ENCODE results near the gene KIF12. TPM values are rescaled to one million over a fixed set of nuclear protein-coding genes. Genes with fewer than 3 reads are reported as not detected.

The KIF12 gene
- total and polyA plus RNA-seq, 2 donors (not counting 1 experiment from before 2014, with no cell fraction given), result not detected

DNA sequence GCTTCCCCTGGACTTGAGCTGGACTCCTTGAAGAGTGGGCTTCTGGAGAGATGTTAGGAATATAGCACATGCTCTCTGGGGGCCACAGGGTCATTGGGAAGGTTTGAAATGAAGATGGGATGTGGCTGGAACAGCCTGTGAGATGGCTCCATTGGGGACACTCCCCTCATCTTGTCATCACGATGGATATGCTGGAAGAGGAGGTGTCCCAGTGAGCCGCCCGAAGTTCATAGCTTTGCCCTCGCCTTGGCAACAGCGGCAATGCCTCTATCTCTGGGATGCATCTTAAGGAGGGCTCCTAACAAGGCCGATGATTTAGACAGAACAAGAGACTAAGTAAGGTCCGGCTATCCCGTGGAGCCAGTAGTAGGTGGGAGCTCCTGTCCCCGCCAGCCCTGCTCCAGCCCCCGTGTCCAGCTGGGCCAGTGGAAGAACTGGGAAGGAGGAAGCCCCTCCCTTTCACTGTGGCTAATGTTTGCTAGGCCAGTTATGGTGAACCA, 44.9 kb downstream of the KIF12 start:
- H3K9me3 Mint-ChIP-seq (ENCODE audit: insufficient read depth), result no peaks in the 10 kb centered on the region
- no peak for TF ChIP-seq EZH2 (IDR thresholded peaks at IDR 0.05; ENCODE audit: borderline replicate concordance, insufficient read depth, low read depth, low read length, poor library complexity, severe bottlenecking)
- TF ChIP-seq, protein P1, sequence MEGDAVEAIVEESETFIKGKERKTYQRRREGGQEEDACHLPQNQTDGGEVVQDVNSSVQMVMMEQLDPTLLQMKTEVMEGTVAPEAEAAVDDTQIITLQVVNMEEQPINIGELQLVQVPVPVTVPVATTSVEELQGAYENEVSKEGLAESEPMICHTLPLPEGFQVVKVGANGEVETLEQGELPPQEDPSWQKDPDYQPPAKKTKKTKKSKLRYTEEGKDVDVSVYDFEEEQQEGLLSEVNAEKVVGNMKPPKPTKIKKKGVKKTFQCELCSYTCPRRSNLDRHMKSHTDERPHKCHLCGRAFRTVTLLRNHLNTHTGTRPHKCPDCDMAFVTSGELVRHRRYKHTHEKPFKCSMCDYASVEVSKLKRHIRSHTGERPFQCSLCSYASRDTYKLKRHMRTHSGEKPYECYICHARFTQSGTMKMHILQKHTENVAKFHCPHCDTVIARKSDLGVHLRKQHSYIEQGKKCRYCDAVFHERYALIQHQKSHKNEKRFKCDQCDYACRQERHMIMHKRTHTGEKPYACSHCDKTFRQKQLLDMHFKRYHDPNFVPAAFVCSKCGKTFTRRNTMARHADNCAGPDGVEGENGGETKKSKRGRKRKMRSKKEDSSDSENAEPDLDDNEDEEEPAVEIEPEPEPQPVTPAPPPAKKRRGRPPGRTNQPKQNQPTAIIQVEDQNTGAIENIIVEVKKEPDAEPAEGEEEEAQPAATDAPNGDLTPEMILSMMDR (IDR thresholded peaks at IDR 0.05), result no peak
- Histone ChIP-seq H3K27ac (ENCODE audit: low read length in 2 of 2) (no peak overlapping the region), H3K27me3 (replicated peaks in 1 of 4; ENCODE audit: control extremely low read depth in 1 of 4, control insufficient read depth in 3 of 4, insufficient read depth in 4 of 4, low read length in 3 of 4) (no peaks in the 10 kb centered on the region), H3K36me3 (replicated peaks in 1 of 2; ENCODE audit: control extremely low read depth in 1 of 2, control insufficient read depth in 1 of 2, extremely low read depth in 1 of 2, insufficient read depth in 2 of 2, low read length in 1 of 2) (no peaks in the 10 kb centered on the region), H3K9ac (ENCODE audit: low read length) (no peak overlapping the region), H3K9me3 (ENCODE audit: control extremely low read depth in 1 of 3, control insufficient read depth in 2 of 3, insufficient read depth in 1 of 3, low read length in 2 of 3) (peaks cover 0 to 6% (median 0%) of the 10 kb centered on the region in 3 donors), H3K4me1 (ENCODE audit: control insufficient read depth in 2 of 2, insufficient read depth in 2 of 2, low read length in 2 of 2) (no peaks in the 10 kb centered on the region), H3K4me2 (replicated peaks; ENCODE audit: low read depth, low read length, poor library complexity, severe bottlenecking) (no peak overlapping the region), H4K20me1 (ENCODE audit: control insufficient read depth, insufficient read depth, low read length, poor library complexity, severe bottlenecking) (no peaks in the 10 kb centered on the region), H2AFZ (ENCODE audit: insufficient read depth, low read depth, low read length, poor library complexity, severe bottlenecking) (no peak overlapping the region), H3K4me3 (ENCODE audit: control extremely low read depth in 1 of 5, extremely low read depth in 1 of 5, insufficient read depth in 1 of 5, low read depth in 2 of 5, low read length in 4 of 5) (no peak overlapping the region), H3K79me2 (ENCODE audit: control insufficient read depth, insufficient read depth, low read length) (no peaks in the 10 kb centered on the region)
- intact Hi-C loops (cut with micrococcal nuclease), result no loop called here
- peaks cover 5% of the 10 kb centered on the region for H3K4me1 Mint-ChIP-seq
- ATAC-seq (ENCODE audit: low read depth), result no peak
- ChIA-PET POLR2A (no interaction called here), CTCF (no interaction called here)
- H3K4me3 Mint-ChIP-seq, result no peak overlapping the region
- no peaks in the 10 kb centered on the region for H3K27me3 Mint-ChIP-seq
- WGBS (ENCODE audit: insufficient coverage), result 73% methylated on average over 9 of the region's 10 CpGs
- H3K27ac Mint-ChIP-seq, result no peak overlapping the region
- DNase-seq, result no peak

DNA sequence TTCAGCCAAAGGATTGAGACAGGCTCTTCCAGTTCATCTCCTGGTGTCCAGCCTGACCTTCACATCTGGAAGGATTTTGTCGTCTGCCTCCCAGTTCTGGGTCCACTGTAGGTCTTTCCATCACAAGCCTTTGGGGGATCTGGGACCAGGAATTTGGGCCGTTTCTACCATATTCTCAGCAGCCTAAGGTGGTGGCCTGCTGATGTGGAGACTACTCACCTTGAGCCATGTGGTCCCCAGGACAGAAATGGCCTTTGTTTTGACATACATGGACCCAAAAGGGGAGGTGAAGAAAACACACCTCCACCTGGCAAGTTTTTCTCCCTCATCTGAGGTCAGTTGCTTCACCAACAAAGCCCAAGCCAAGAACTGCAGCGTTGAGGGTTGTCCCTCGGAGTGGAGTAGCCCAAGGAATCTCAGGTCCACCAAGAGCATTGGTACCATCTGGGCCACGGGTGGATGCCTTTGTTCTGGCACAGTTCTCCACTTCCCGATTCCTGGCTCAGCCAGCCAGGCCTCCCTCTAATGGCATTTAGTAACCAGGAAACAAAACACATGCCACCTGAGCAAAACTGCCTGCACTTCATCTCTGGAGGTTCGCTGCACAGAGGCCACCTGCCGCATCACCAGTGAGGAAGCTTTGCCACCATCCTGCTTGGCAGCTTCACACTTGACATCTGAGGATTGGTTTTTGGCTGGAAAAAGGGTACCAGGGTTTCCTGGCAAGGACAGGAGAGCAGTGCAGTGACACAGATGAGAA, 45.7 kb downstream of the KIF12 start:
- no peaks in the 10 kb centered on the region for H3K4me1 ChIP-seq (ENCODE audit: control insufficient read depth in 2 of 2, insufficient read depth in 2 of 2, low read length in 2 of 2)
- no peak overlapping the region for H3K9ac ChIP-seq (ENCODE audit: low read length)
- ChIA-PET CTCF (no interaction called here), POLR2A (no interaction called here)
- Mint-ChIP-seq H3K4me3 (no peak overlapping the region), H3K4me1 (peaks cover 4% of the 10 kb centered on the region), H3K9me3 (ENCODE audit: insufficient read depth) (no peaks in the 10 kb centered on the region), H3K27ac (no peak overlapping the region), H3K27me3 (peaks cover under 1% of the 10 kb centered on the region)
- WGBS (ENCODE audit: insufficient coverage), result 88% methylated on average over 7 of the region's 8 CpGs
- no peak overlapping the region for H3K4me2 ChIP-seq (replicated peaks; ENCODE audit: low read depth, low read length, poor library complexity, severe bottlenecking)
- DNase-seq, result no peak
- TF ChIP-seq, protein P1 (IDR thresholded peaks at IDR 0.05), result no peak
- no peak for TF ChIP-seq EZH2 (IDR thresholded peaks at IDR 0.05; ENCODE audit: borderline replicate concordance, insufficient read depth, low read depth, low read length, poor library complexity, severe bottlenecking)
- no peak overlapping the region for H3K27ac ChIP-seq (ENCODE audit: low read length in 2 of 2)
- intact Hi-C loops (cut with micrococcal nuclease), result no loop called here
- H3K27me3 ChIP-seq (replicated peaks in 1 of 4; ENCODE audit: control extremely low read depth in 1 of 4, control insufficient read depth in 3 of 4, insufficient read depth in 4 of 4, low read length in 3 of 4), result no peaks in the 10 kb centered on the region
- no peak overlapping the region for H2AFZ ChIP-seq (ENCODE audit: insufficient read depth, low read depth, low read length, poor library complexity, severe bottlenecking)
- no peaks in the 10 kb centered on the region for H3K36me3 ChIP-seq (replicated peaks in 1 of 2; ENCODE audit: control extremely low read depth in 1 of 2, control insufficient read depth in 1 of 2, extremely low read depth in 1 of 2, insufficient read depth in 2 of 2, low read length in 1 of 2)
- no peaks in the 10 kb centered on the region for H3K79me2 ChIP-seq (ENCODE audit: control insufficient read depth, insufficient read depth, low read length)
- no peaks in the 10 kb centered on the region for H4K20me1 ChIP-seq (ENCODE audit: control insufficient read depth, insufficient read depth, low read length, poor library complexity, severe bottlenecking)
- no peak overlapping the region for H3K4me3 ChIP-seq (ENCODE audit: control extremely low read depth in 1 of 5, extremely low read depth in 1 of 5, insufficient read depth in 1 of 5, low read depth in 2 of 5, low read length in 4 of 5)
- peaks cover 0 to 8% (median 0%) of the 10 kb centered on the region in 3 donors for H3K9me3 ChIP-seq (ENCODE audit: control extremely low read depth in 1 of 3, control insufficient read depth in 2 of 3, insufficient read depth in 1 of 3, low read length in 2 of 3)
- no peak for ATAC-seq (ENCODE audit: low read depth)
